Lower lobe of right lung (tissue), 2 donors: Measurements from ENCODE around the gene ING3. TPM values are rescaled to one million over a fixed set of nuclear protein-coding genes. Genes with fewer than 3 reads are reported as not detected.

ENCODE experiments used
- ATAC-seq, 2 donors: fragments of 200-7000 bp; cut with Tn5 transposase; one replicate each; pipeline ENCODE4 v1.9.1; 2020 to 2022; ENCODE audit warnings: mild to moderate bottlenecking in 2 of 2, moderate library complexity in 2 of 2
- DNase-seq: peaks from one replicate; pipeline ENCODE4 v3.0.0-alpha.2; 2020
- H3K27ac ChIP-seq: fragments of 200-600 bp; one replicate; pipeline ENCODE4 v1.8.0; 2022
- H3K27me3 ChIP-seq: fragments of 200-600 bp; one replicate; pipeline ENCODE4 v1.8.0; 2022; ENCODE audit warnings: low read depth
- H3K36me3 ChIP-seq: fragments of 200-600 bp; one replicate; pipeline ENCODE4 v1.8.0; 2022; ENCODE audit warnings: mild to moderate bottlenecking
- H3K4me1 ChIP-seq: fragments of 200-600 bp; one replicate; pipeline ENCODE4 v1.8.0; 2022
- H3K4me3 ChIP-seq: fragments of 200-600 bp; one replicate; pipeline ENCODE4 v1.8.0; 2022; ENCODE audit warnings: mild to moderate bottlenecking
- H3K9me3 ChIP-seq: fragments of 200-600 bp; one replicate; pipeline ENCODE4 v1.8.0; 2022
- intact Hi-C: fragments of 100-400 bp; cut with DNase I; formaldehyde crosslinking; loops from one replicate; pipeline ENCODE4 v1.11.0; 2022
- total RNA-seq: library from RNA; stranded (reverse); fragmentation: NEBNext Ultra II Directional; extraction: Animal tissue kit (Norgen Biotek cat#: 25700); gene quantifications from one replicate; pipeline ENCODE4 v1.2.1, GENCODE V29; 2021
- TF ChIP-seq, protein P1 (sequence below): fragments of 200-600 bp; IDR thresholded peaks from one replicate; pipeline ENCODE4 v1.8.0; 2022; ENCODE audit warnings: antibody characterized with exemption, mild to moderate bottlenecking
- donor health status: DM: no; HTN: yes; CAD: no; lungs with severe emphysema.

The ING3 gene
- total RNA-seq, 1 donor from 2014 or later: 21.5 TPM

DNA sequence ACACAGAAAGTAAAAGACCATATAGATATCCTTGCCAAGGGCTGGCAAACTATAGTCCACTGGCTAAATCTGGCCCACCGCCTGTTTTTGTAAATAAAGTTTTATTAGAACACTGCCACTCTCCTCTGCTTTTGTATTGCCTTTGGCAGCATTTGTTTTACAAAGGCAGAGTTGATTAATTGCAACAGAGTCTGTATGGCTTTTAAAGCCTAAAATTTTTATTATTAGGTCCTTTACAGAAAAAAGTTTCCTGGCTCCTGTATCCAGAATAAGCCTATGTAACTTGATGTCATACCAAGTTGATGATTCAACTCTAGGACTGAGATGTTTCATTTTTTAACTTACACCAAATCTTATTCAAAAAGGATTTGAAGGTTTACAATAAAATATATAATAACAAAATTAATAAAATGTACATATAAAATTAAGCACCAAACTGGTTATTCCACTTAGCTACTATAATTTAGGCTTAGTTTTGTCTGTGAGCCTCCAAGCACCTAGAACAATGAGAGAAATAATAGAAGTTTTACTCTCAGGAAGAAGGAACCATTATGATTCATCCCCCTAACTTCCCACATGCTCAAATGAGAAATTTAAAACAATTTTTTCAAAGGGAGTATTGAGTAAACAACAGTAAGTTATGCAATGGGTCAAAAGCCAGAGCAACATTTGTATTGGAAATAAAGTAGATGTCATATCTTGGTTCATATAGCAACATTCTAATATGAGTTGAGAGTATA lies 69.8 kb downstream of the ING3 start:
- intact Hi-C loops: no loop called here
- DNase-seq (no peak), ATAC-seq (peak in 1 of 2 donors; percentile 30)
- H3K27me3 ChIP-seq: no peaks in the 10 kb centered on the region
- peaks cover 42% of the 10 kb centered on the region for H3K4me1 ChIP-seq
- H3K27ac ChIP-seq: no peak overlapping the region
- H3K9me3 ChIP-seq: no peaks in the 10 kb centered on the region
- no peak overlapping the region for H3K4me3 ChIP-seq
- no peaks in the 10 kb centered on the region for H3K36me3 ChIP-seq
- TF ChIP-seq, protein P1, sequence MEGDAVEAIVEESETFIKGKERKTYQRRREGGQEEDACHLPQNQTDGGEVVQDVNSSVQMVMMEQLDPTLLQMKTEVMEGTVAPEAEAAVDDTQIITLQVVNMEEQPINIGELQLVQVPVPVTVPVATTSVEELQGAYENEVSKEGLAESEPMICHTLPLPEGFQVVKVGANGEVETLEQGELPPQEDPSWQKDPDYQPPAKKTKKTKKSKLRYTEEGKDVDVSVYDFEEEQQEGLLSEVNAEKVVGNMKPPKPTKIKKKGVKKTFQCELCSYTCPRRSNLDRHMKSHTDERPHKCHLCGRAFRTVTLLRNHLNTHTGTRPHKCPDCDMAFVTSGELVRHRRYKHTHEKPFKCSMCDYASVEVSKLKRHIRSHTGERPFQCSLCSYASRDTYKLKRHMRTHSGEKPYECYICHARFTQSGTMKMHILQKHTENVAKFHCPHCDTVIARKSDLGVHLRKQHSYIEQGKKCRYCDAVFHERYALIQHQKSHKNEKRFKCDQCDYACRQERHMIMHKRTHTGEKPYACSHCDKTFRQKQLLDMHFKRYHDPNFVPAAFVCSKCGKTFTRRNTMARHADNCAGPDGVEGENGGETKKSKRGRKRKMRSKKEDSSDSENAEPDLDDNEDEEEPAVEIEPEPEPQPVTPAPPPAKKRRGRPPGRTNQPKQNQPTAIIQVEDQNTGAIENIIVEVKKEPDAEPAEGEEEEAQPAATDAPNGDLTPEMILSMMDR: no peak

DNA sequence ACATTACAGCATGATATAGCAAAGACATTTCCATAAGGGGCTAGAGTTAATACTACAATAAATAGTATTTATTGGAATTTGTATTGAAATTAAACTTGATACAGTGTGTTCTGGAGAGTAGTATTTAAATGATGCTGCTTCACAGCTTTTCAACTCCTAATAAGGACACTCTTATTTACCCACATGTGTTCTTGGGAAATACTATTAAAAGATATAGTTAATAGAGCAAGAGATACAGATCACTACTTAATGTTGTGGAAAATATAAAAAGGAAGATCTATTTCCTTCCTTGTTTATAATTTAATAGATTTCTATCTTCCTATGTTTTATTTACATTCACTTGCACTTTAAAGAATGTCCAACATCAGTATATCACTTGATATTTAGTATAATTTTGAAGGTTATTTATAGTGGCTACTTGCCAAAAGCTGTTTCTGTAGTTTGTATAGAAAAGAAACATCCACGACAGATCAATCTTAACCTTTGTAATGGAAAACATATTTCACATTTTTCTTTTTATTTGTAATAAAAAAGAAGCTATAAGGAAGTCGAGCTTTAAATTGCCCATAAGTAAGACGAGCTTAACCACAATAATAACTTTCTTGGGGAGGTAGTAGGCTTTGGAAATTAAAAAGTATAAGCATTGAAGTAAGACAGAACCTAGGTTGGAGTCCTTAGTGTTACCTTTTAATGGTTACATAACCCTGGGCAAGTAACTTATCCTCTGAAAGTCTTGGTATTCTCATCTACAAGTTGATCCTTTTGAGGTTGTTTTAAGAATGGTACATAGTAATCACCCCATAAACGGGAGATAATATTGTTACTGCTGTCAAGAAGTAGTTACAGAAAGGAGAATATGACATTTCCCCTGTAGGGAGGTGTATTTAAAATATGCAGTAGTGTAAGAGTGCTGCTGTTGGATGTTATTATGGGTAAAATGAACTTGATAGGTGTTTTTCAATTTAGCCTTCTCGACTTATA lies 70.7 kb downstream of the ING3 start:
- H3K4me1 ChIP-seq: peaks cover 42% of the 10 kb centered on the region
- no peaks in the 10 kb centered on the region for H3K9me3 ChIP-seq
- no peak overlapping the region for H3K27ac ChIP-seq
- no peak overlapping the region for H3K4me3 ChIP-seq
- intact Hi-C loops: no loop called here
- H3K36me3 ChIP-seq: no peaks in the 10 kb centered on the region
- TF ChIP-seq, protein P1: no peak
- no peak for DNase-seq
- H3K27me3 ChIP-seq: no peaks in the 10 kb centered on the region
- no peak for ATAC-seq

DNA sequence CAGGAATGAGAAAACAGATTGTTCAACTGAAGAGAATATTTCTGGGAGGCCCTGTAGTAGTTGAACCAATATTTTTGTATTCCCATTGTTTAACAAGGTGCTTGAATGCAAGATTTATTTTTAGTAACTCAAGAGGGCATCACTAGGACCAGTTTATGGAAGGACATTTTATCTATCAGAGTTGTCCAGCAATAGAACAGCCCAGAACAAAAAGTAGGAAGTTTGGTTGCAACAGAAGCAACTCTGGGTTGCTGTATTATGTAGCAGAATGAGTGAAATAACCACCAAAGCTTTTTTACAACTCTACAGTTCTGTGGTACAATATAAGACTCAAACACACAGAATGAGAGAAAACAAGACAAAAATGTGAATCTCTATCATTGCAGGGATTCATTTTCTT lies 72.6 kb downstream of the ING3 start:
- Histone ChIP-seq H3K9me3 (no peaks in the 10 kb centered on the region), H3K4me1 (peaks cover 36% of the 10 kb centered on the region), H3K27ac (no peak overlapping the region), H3K27me3 (no peaks in the 10 kb centered on the region), H3K36me3 (no peaks in the 10 kb centered on the region), H3K4me3 (no peak overlapping the region)
- DNase-seq (no peak), ATAC-seq (peak in 1 of 2 donors; percentile 36)
- TF ChIP-seq, protein P1: no peak
- intact Hi-C loops: no loop called here

DNA sequence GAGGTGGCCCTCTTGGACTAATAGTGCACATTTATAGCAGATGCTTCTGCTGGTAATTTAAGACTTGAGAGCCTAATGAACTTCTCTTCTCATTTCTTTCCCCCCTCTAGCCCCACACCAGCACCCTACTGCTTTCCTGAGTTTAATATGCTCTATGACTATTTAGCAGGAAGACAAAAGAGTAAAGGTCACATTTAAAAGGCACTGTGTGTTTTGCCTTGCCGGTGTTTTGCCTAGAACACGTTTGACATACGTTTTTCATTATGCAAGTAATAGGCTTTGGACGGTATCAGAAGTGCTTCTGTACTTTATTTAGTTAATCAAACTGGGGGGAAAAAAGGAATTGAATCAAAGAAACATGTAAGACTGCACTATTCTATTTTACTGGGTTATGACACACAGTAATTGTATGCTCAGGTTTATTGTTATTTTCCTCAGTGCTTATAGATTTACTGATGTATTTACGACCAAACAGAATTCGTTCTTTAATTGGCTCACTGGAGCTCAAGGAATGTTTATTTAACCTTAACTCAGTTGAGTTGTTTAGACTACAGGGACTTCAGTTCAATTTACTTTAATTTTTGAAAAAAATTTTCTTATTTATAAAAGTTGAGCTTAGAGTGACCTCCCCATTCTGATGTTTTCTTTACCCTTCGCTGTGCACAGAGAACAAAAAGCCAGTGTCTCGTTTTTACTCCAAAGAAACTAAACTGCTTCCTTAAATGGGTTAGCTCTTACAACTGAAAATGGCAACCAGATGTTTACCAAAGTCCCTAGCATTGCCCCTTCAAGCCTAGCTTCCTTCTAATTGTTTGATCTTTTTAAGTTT lies 73.3 kb downstream of the ING3 start:
- Histone ChIP-seq H3K27ac (peak overlapping the region; percentile 42), H3K36me3 (no peaks in the 10 kb centered on the region), H3K27me3 (no peaks in the 10 kb centered on the region), H3K4me1 (peaks cover 42% of the 10 kb centered on the region), H3K4me3 (no peak overlapping the region), H3K9me3 (no peaks in the 10 kb centered on the region)
- ATAC-seq (no peak), DNase-seq (no peak)
- intact Hi-C loops: no loop called here
- TF ChIP-seq, protein P1: no peak

DNA sequence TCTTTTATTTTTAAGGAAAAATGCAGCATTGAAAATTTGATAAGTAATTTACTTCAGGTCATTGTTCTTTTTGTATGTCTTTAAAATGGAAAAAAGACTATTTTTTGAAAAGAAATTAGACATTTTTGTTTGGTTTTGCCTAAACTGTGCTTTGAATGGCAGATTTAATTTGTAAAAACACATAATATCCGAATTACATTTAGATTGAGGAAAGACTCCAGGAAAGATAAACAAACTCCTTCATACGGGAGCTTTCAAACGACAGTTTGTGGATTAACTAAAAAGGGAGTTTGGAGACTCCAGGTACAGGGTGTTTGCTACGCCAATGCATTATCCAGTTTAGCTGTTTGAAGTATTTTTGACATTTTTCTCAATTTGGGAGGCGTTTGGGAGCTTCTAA lies 74.0 kb downstream of the ING3 start:
- H3K36me3 ChIP-seq: no peaks in the 10 kb centered on the region
- TF ChIP-seq, protein P1: no peak
- DNase-seq (no peak), ATAC-seq (no peak)
- no peak overlapping the region for H3K4me3 ChIP-seq
- H3K4me1 ChIP-seq: peaks cover 42% of the 10 kb centered on the region
- H3K27ac ChIP-seq: peak overlapping the region; percentile 42
- intact Hi-C loops: no loop called here
- no peaks in the 10 kb centered on the region for H3K9me3 ChIP-seq
- H3K27me3 ChIP-seq: no peaks in the 10 kb centered on the region
